ENCODE data around the gene SLK. TPM values are rescaled to one million over a fixed set of nuclear protein-coding genes. Genes with fewer than 3 reads are reported as not detected.
A peak's percentile ranks its signal among the peaks of the same experiment; 100 is the strongest.

Gene SLK
- total RNA-seq, result 28.4 and 30.0 TPM in 2 replicates
- long read RNA-seq, partial matches to known transcripts, result 9 of 12 reads
- long read RNA-seq, other reads (novel, unspliced or antisense), result 3 of 12 reads

DNA sequence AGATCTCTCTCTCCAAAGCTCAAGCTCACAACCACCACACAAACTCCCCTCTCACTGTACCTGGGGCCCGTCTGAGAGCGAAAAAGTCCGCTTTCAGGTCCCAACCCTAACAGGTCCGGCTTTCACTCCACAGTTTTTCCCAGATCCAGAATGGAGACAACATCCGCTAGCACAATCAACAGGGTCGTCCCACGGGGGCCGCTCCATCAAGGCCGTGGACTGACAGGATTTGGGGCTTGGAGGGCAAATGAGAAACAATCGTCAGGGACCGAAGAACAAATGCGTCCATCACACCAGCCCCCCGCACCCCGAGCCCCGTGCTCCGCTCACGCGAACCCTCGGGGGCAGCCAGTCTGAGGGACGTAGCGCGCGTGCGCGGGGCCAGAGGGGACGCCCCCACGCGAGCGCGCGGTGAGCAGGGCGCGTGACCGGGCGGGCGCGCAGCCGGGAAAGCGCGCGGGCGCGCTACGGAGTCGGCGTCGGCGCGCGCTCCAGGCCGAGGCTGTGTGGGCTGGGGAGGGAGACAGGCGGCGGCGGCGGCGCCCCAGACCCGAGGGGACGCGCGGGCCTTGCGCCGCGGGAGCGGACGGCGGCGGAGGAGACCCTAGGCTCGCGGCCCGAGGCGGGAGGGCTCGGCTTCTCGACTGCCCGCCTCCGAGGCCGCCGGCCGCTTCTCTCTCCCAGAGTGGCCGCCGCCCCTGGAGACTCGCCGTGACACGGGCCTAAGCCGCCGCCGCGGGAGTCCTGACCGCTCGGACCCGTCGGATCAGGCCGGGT, at the start of gene SLK:
SLK (plus strand) TSS at position 470 of the 777 bp plus-strand sequence. CDS start 606 bp downstream, outside the sequence.
- H3K9me3 Mint-ChIP-seq, result no peaks in the 10 kb centered on the region
- no peaks in the 10 kb centered on the region for H3K36me3 Mint-ChIP-seq (ENCODE audit: low read depth)
- H3K27me3 Mint-ChIP-seq (ENCODE audit: low read depth), result no peaks in the 10 kb centered on the region
- peak; percentile 70 for DNase-seq (ENCODE audit: low read depth, low spot score)
- H3K4me3 Mint-ChIP-seq, result peak within 1 kb of the TSS; percentile 98
- peak within 1 kb of the TSS; percentile 97 for H3K27ac Mint-ChIP-seq (ENCODE audit: unreplicated experiment)
- H3K4me1 Mint-ChIP-seq, result peaks cover 41% of the 10 kb centered on the region
- TF ChIP-seq CTCF (conservative IDR thresholded peaks at IDR 0.05), result no peak

DNA sequence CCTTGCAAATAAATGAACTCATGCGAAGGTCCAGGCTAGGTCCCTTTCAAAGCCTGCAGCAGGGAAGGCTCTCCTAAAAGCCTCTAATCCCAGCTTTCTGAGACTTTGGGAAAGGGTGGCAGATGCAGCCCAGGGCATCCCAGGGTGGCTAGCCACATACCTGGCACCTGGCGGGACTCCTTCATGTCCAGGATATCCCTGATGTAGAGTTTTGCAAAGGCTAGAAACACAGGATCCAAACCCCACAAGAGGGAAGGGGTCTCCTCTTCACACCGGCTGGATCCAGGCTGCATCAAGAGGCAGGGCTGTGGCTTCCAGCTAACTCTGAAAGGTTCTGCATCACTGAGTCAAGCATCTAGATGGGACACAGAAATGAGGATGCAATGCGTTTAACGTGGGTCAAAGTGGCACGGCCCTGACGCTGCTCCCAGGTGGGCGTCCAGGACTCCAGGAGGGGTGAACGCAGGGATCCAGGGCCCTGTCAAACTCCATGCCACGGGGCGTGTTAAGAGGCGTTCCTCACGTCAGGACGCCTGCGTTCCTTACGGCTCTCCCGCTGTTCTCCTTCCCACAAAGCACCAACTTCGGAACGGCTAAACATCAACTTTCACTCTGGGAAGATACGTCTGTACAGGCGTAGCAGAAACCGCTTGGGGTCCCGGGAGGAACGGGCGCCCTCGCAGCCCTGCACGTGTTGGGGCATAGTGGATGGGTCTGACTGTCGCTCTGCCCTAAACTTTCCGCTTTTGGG, 49.5 kb upstream of the SLK start:
- Mint-ChIP-seq H3K27me3 (ENCODE audit: low read depth) (no peaks in the 10 kb centered on the region), H3K9me3 (no peaks in the 10 kb centered on the region), H3K27ac (ENCODE audit: unreplicated experiment) (peak overlapping the region; percentile 89), H3K4me3 (peak overlapping the region; percentile 96), H3K36me3 (ENCODE audit: low read depth) (peaks cover 14% of the 10 kb centered on the region), H3K4me1 (peaks cover 28% of the 10 kb centered on the region)
- no peak for TF ChIP-seq CTCF (conservative IDR thresholded peaks at IDR 0.05)
- peak; percentile 10 for DNase-seq (ENCODE audit: low read depth, low spot score)

GRCh38 chr10:103918053-103918846, 48.7 kb upstream of the SLK start, which contains the start of gene STN1:
STN1 (minus strand) TSS chr10:103918184; CDS start chr10:103917594, 590 bp downstream.
- H3K27me3 Mint-ChIP-seq (ENCODE audit: low read depth), result no peaks in the 10 kb centered on the region
- H3K4me1 Mint-ChIP-seq, result peaks cover 28% of the 10 kb centered on the region
- H3K4me3 Mint-ChIP-seq, result peak within 1 kb of the TSS; percentile 96
- peak within 1 kb of the TSS; percentile 89 for H3K27ac Mint-ChIP-seq (ENCODE audit: unreplicated experiment)
- peak; percentile 93 for DNase-seq (ENCODE audit: low read depth, low spot score)
- no peaks in the 10 kb centered on the region for H3K9me3 Mint-ChIP-seq
- peaks cover 13% of the 10 kb centered on the region for H3K36me3 Mint-ChIP-seq (ENCODE audit: low read depth)
- TF ChIP-seq CTCF (conservative IDR thresholded peaks at IDR 0.05), result peak; percentile 43

- Mint-ChIP-seq H3K27me3 (ENCODE audit: low read depth) (no peaks in the 10 kb centered on the region), H3K27ac (ENCODE audit: unreplicated experiment) (no peak overlapping the region), H3K4me3 (no peak overlapping the region), H3K36me3 (ENCODE audit: low read depth) (peaks cover 8% of the 10 kb centered on the region), H3K9me3 (no peaks in the 10 kb centered on the region), H3K4me1 (peaks cover 28% of the 10 kb centered on the region)
- DNase-seq (ENCODE audit: low read depth, low spot score), result no peak
- TF ChIP-seq CTCF (conservative IDR thresholded peaks at IDR 0.05), result no peak
Observed at GRCh38 chr10:103919648-103920025, 47.3 kb upstream of the SLK start.

GRCh38 chr10:103921248-103921647, 45.7 kb upstream of the SLK start:
- no peak overlapping the region for H3K27ac Mint-ChIP-seq (ENCODE audit: unreplicated experiment)
- no peak for DNase-seq (ENCODE audit: low read depth, low spot score)
- peaks cover 25% of the 10 kb centered on the region for H3K4me1 Mint-ChIP-seq
- H3K27me3 Mint-ChIP-seq (ENCODE audit: low read depth), result no peaks in the 10 kb centered on the region
- no peak overlapping the region for H3K4me3 Mint-ChIP-seq
- H3K9me3 Mint-ChIP-seq, result no peaks in the 10 kb centered on the region
- no peak for TF ChIP-seq CTCF (conservative IDR thresholded peaks at IDR 0.05)
- no peaks in the 10 kb centered on the region for H3K36me3 Mint-ChIP-seq (ENCODE audit: low read depth)

Measured in neural crest cell (in vitro differentiated cells).